ENCODE results near the gene CFAP97D1.
"Not testable (repeated sequence)": the region's sequence is repeated elsewhere in the genome, so short reads cannot be mapped to it uniquely, and the experiment has no call there.

The CFAP97D1 gene

DNA sequence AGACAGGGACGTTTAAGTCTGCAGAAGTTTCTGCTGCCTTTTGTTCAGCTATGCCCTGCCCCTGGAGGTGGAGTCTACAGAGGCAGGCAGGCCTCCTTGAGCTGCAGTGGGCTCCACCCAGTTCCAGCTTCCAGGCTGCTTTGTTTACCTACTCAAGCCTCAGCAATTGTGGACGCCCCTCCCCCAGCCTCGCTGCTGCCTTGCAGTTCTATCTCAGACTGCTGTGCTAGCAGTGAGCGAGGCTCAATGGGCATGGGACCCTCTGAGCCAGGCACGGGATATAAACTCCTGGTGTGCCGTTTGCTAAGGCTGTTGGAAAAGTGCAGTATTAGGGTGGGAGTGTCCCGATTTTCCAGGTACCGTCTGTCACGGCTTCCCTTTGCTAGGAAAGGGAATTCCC lies 17.8 kb downstream of the CFAP97D1 start:
- not testable (repeated sequence) for DNase-seq (ENCODE audit: low read depth, low spot score)

DNA sequence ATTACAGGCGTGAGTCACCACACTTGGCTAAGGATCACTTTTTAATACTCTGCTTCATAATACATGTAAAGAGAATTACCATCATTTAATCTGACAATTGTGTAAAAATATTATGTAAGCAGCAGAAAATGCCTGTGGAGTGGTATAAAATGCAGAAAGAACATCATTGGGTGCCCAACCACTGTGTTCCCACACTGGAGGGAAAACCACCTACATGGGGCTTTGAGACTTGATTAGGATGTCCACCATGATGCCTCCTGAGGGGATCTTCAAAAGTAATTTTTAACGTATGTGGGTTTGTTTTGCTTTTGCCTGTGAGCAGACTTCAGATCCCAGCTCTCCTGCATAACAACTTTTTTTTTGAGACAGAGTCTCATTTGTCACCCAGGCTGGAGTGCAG lies 18.8 kb downstream of the CFAP97D1 start:
- DNase-seq (ENCODE audit: low read depth, low spot score): no peak

DNA sequence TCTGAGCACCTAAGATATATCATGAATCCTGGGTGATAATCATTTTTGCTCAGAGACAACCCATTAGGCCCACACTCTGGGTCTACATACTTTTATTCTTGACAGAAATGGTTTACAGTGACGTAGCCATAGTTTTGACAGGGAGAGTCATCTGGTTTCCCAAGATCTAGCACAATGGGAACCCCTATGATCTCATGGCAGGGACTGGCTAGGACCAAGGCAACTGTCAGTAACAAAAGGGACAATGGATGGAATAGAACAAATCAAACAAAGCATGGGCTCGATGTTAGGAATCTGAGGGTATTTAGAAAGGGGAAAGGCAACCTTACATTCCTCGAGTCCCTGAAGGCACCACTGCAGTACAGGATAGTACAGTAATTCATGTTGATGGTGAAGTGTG lies 20.5 kb downstream of the CFAP97D1 start:
- DNase-seq (ENCODE audit: low read depth, low spot score): no peak

DNA sequence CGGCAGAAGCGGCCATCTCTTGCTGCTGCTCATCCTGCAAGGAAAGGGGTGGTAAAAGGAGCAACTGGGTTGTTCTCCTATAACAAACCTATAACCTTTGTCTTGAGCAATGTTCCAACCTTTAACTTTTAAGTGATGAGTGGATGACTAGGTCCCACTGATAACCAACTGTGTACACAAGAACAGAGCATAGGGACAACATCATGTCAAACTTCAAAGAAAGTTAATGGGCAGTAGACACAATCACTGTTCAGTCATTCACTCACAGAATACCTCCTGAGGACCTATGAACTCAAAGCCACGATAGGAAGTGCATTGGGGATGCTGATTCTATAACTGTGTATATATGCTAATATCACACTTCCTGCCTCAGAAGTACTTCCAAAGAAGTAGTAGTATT lies 21.6 kb downstream of the CFAP97D1 start:
- DNase-seq (ENCODE audit: low read depth, low spot score): no peak

DNA sequence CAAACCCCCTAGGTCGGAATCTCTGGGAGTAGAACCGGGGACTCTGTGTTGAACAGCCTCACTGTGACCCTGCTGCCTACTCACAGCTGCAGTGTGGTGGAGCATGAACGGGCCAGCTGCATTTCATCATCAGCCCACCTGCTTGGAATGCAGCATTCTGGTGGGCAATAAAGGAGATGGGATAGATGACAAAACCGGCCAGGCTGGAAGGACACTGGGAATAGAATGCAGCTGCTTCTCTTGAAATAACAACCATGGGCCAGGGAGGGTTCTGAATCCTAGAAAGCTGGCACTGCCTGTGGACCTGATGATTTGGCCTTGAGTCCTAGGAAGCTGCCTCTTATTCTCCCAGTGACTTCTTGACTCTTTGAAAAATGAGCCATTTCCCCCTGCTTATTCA lies 23.5 kb downstream of the CFAP97D1 start:
- no peak for DNase-seq (ENCODE audit: low read depth, low spot score)

DNA sequence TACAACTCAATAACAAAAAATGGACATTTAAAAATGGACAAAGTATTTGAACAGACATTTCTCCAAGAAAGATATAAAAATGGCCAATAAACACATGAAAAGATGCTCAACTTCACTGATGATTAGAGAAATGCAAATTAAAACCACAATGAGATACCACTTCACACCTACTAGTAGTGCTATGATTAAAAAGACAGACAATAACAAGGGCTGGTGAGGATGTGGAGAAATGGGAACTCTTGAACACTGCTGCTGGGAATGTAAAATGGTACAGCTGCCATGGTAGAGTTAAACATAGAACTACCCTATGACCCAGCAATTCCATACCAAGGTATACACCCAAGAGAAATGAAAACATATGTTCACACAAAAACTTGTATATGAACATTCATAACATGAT lies 24.9 kb downstream of the CFAP97D1 start:
- DNase-seq (ENCODE audit: low read depth, low spot score): no peak

DNA sequence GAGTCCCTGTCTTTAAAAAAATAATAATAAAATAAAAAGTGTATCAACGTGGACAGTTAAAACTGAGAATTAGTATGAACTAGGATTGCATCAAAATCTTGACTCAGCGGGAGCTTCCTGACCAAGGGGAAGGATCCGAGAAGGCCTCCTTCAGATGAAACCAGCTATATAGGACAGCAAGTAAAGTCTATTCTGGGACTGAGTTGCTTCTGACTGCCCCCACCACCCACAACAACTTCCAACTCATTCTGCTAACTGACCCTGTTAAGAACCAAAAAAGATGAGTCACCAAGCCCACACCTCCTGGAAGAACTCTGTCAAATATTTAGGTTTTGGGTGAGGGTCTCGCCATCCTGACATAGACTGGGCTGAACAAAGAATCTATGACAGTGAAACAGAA lies 27.8 kb downstream of the CFAP97D1 start:
- DNase-seq (ENCODE audit: low read depth, low spot score): no peak

DNA sequence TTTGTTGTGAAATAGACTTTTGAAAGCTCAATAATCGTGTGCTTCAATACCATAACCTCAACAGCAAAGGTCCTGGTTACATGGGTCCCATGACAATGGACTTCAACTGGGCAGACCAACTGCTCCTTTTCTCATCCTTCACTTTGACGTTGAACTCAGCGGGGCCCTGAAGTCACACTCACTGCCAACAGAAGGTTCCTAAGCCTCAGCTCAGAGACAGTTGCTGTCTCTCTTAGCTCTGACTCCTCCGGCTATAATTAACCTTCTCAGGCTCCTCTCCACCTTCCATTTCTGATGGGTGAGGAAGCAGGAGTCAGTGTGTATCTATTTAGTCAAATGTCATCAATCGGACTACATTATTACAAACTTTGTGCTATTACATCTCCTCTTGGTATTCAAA lies 28.9 kb downstream of the CFAP97D1 start:
- DNase-seq (ENCODE audit: low read depth, low spot score): no peak

DNA sequence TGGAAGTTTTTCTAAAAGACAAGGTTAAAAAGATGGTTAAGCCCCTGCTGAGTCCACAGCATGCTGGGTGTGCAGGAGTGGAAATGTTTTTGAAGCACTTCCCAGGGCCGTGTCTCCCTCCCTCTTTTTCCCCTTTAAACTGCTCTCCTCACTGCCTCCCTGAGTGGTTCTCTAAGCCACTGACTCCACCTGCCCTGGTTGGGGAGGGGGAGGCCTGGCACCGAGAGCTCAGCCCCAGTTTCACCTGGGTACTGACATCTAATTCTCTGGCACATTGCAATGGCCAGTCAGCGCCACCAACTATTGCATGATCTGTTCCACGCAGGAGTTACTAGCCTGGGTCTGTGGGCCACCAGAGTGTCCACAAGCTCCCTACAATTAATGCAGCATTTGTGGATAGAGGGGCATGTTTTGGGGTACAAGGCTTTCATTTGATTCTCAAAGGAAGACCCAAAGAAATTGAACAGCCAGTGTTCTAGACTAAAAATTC lies 30.0 kb downstream of the CFAP97D1 start:
- DNase-seq (ENCODE audit: low read depth, low spot score): no peak

DNA sequence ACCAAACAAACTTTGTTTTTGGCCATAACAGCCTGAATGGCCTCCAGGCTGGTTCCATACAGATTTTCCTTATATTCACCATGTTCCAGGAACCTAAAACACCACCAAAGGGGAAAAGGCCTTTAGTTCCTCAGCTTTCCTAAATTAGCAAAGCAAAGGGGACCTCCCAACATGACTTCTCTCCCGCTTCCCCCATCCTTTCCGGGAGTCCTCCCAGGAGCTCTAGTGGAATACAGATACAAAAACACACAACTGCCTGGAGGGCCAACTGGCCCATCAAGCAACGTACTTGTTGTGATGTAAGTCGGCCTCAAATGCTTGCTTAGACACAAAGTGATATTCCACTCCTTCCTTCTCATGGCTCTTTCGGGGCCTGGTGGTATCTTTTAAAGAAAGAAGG lies 30.6 kb downstream of the CFAP97D1 start:
- no peak for DNase-seq (ENCODE audit: low read depth, low spot score)

DNA sequence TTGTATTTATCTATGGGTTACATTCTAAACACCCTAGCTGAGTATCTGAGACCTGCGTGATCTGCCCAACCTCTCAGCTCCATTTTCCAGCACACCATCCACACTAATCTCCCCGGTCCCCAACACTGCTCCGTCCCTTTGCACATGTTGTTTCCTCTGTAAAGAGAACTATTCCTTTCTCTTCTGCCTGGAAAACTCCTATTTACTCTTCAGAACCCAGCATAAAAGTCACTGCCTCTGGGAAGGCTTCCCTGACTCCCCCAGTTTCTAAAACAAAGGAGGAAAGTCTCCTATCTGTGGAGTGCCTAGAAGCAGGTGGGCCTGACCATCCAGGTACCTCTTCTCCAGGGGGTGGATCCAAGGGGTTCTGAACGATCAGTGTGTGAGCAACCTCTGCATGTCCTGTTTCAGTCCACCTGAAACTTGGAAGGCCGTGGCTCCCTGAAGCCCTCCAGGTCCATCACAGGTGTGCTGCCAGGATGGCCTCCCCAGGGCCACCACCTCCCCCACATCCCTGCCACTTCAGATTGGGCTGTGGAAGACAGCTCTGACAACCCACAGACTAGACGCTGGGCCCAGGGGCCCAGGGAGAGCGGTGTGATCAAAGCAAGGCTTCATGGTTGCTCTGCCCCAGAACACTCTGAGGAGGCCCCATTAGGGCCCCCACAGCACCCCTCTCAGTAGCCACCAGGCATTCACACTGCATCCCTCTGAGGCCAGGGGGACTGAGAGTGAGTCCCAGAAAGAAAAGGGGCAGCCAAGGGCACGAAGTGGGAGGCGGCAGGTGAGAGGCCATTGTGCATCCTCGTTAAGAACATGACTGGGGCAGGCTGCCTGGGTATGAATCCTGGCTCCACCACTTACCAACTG lies 32.4 kb downstream of the CFAP97D1 start:
- DNase-seq (ENCODE audit: low read depth, low spot score): no peak

DNA sequence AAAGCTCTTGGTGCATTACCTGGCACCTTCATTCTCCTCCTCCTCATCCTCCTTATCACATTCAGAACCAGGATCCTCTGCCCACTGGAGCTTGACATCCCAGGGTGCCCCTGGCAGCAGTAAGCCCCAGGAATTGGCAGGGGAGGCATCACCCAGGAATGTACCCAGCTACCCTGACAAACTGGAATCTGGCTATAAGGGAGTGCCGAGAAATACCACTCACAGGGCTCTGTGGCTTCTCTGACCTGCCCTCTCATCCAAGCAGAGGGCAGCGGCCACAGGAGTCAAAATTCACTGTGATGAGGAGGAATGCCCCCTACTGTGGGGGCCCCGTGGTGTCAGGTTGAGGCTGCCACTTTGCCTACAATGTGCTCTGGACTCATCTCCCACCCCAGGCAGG lies 33.2 kb downstream of the CFAP97D1 start:
- DNase-seq (ENCODE audit: low read depth, low spot score): no peak

DNA sequence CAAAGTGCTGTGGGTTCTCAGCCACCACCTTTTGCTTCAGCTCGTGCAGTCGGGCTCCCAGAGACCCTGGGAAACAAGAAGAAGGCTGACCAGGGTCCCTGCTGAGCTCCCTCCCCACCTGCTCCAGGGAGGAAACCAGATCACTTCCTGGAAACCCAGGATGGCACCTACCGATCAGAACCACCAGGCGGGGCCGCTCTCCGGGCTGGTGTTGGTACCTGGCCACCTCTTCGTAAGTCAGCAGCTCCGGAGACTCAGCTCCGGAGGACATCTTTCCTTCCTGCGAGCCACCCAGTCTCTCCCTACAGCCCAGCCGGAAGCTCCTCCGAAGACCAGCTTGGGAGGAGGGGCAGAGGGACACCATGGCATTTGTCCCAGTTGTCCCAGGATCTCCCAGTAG lies 33.8 kb downstream of the CFAP97D1 start:
- DNase-seq (ENCODE audit: low read depth, low spot score): no peak

DNA sequence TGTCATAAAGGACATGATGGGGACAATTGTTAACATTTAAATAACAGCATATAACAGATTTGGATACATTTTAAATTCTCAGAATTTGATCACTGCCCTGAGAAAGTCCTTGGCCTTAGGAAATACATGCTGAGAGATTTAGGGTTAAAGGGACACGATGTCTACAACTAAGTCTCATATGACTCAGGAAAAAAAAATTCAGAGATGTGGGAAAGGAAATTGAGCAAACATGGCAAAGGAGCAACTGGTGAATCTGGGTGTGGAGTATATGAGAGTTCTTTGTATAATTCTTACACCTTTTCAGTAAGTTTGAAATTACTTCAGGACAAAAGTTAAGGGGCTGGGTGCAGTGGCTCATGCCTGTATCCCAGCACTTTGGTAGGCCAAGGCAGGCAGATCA lies 34.5 kb downstream of the CFAP97D1 start:
- no peak for DNase-seq (ENCODE audit: low read depth, low spot score)

DNA sequence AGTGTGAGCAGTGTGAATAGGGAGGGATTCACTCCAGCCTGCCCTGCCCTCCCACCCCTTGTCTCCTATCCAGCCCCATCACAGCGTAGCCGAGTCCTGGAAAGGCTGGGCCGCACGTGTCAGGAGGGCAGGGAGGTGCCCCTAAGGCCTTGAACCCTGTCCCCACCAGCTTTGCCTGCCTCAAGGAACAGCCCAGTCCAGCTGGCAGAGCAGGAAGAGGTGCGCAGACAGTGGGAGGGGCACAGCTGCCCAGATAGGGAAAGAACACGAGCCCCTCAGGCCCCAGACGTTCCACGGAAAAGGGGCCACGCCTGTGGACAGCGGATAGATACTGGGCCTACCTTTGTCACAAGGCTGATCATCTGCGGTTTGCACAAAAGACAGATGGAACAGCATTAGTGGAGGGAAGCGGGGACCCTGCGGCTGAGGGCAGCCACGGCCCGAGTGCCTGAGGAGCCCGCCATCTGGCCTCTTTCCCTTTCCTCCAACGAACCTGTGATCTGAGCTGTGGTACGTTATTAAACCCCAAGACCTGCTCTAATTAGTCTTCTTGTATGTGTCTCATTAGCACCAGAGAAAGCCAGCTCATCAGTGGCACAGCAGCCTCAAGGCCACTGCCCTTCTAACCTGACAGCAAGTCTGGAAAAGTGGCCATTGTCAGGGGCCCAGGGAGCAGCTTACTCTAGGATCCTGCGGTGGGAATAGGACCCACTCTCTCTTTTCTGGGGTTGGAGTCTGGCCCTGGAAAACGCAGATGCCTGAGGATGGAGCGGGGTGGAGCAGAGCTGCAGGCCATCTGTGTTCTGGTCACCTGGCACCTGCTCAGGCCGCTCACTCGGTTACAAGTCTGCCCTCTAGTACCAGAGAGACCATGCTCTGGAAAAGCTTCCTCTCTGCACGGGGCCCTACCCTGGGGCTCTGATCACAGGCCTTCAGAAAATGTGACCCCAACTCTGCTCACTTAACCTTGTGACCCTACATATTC lies 36.4 kb downstream of the CFAP97D1 start:
- DNase-seq (ENCODE audit: low read depth, low spot score): no peak

DNA sequence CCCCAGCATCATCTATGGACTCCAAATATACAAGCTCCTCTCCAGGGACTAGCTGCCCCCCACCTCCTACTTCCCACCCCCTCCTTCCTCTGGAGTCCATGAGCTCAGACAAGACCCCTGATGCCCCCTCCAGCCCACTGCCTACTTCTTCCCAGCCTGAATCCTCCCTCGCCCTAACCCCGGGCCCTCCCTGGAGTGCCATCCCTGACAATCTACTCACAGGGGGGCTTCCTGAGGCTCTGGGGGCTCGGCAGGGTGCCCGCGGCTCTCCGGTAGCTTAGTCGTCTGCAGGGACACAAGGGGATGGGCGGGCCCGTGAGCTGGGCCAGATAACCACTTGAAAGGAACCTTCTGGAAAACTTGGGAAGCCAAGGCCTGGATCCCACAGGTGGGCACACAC lies 37.6 kb downstream of the CFAP97D1 start:
- no peak for DNase-seq (ENCODE audit: low read depth, low spot score)

DNA sequence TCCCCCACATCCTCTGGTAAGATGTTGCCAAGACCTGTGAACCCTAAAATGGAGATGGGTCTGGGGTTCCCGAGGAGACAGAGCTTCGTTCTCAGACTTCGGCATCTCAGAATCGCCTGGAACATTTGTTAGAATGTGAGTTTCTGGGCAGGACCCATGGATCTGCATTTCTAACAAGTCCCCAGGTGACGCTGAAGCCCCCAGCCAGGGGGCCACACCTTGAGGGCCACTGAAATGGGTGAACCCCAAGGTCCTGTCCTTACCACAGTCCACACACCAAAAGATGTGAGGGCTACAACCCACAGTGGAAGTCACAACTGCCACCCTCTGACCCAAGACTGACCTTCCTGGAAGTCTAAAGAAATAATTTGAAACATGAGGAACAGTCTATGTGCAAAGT lies 38.7 kb downstream of the CFAP97D1 start:
- DNase-seq (ENCODE audit: low read depth, low spot score): no peak

DNA sequence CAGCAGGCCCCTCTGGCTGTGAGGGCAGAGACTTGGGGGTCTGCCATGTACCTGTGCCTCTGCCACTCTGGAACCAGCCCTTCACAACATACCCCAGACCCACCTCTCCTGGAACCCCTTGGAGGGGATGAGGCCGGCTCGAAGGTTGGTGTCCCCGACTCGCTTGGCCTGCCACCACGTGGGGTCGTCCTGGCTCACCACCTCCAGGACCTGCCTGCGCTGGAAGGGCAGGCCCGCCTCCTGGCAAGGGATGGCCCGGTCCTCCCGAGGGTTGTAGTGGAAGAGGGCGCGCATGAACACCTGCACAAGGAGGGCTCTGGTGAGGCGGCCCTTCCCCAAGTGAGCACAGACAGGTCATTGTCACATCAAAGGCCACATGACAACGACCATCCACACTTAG lies 40.5 kb downstream of the CFAP97D1 start:
- DNase-seq (ENCODE audit: low read depth, low spot score): no peak

DNA sequence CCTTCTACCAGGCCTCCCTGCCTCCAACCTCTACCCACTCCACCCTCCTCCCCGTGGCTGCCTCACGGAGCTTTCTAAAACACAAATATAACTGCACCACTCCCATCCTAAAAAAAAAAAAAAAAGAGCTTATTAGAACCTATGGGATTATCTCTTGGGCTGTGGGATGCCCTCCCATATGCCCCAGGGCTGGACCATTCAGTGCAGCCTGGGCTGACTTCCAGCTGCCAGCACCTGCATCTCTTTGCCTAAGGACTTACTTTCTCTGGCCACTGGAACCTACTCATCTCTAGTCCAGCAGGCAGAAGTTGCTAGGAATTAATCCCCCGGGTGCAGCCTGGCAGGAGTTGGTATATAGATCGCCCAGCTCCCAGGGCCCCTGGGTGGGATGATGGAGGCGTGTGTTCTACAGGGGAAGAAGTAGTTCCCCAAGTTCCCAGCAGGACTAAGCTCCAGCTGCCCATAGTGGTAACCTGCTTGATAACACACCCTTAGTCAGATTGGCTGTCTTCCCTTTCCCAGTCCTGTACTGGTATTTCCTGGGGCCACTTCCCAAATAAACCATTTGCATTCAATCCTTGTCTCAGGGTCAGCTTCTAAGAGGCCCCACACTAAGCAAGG lies 42.4 kb downstream of the CFAP97D1 start:
- no peak for DNase-seq (ENCODE audit: low read depth, low spot score)

DNA sequence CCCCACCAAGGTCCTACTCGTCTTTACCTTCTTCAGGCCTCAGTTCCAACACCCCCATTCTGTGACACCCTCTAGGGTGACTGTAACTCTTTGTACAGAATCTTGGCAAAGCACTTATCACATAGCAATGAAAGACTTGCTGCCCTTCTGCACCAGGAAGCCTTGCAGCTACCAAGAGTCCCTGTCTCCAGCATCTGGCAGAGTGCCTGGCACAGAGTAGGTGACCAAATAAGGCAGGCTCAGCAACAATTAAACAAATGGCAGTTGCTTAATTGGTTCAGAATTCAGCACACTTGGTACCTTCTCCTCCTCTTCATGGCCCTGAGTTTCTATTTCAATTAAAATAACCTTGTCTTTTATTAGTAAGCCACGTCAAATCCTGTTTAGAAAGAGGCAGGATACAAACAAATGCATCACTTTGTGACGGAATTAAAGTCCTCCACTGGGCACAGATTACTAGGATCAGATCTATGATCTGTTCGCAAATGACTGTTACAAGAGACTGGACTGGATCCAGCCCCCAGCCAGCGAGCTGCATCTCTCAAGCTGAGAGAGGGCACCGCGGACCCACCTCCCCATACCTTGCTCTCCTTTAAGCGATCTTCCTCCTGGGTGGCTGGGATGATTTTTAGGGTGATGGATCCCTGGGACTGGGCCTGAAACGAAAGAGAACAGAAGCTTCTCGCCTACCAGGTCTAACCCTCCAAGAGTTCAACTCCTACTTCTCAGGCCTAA lies 43.3 kb downstream of the CFAP97D1 start:
- no peak for DNase-seq (ENCODE audit: low read depth, low spot score)

DNA sequence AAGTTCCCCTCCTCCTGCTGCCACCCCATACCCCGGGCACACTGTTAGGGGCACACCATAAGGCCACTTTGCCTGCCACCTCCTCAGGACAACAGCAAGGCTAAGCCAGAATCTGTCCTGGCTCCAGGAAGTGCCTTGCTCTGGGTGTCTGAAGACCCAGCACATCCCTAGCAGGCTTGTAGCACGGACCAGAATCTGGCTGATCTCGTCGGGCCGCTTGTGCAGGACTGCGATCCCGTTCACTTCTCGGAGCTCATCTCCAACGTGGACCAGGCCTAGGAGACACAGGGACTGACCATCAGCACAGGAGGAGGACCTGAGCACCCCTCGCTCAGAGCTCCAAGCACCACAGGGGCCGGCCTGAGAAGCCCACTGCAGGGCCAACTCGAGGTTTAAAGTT lies 45.3 kb downstream of the CFAP97D1 start:
- no peak for DNase-seq (ENCODE audit: low read depth, low spot score)
